ENCODE results near the gene SLC27A1.

Gene SLC27A1

DNA sequence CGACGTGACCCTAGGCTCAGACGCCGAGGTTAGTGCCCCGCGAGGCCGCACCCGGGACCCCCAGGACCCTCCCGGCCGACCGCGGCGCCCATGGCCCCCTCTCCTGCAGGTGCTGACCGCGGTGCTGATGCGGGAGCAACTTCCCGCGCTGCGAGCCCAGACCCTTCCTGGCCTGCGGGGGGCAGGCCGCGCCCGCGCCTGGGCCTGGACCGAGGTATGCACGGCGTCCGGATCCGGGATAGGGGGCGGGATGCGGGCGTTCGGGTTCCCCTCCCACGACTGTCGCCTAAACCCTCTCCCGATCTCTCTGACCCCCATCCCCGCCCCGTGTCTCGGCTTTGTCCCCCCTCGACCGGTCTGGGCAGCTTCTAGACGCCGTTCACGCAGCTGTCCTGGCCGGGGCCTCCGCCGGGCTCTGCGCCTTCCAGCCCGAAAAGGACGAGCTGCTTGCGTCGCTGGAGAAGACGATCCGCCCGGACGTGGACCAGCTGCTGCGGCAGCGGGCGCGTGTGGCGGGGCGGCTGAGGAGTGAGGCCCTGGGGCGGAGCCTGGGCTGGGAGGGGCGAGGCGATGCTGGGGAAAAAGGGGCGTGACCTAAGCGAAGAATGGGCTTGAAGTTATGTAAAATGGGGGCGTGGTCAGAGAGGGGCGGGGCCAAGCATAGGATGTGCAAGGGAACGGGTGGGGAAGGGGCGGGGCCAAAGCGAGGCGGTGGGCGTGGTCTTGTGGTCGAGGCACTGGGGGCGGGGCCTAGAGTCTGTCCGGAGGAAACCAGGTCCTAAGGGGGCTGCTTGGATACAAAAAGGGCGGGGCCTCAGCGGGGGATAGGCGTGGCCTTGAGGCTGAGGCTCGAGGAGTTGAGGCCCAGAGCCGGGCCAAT is 69.2 kb downstream of the SLC27A1 start (continued):
- TF ChIP-seq, protein P1, sequence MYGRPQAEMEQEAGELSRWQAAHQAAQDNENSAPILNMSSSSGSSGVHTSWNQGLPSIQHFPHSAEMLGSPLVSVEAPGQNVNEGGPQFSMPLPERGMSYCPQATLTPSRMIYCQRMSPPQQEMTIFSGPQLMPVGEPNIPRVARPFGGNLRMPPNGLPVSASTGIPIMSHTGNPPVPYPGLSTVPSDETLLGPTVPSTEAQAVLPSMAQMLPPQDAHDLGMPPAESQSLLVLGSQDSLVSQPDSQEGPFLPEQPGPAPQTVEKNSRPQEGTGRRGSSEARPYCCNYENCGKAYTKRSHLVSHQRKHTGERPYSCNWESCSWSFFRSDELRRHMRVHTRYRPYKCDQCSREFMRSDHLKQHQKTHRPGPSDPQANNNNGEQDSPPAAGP (tag by site-specific recombination; IDR thresholded peaks at IDR 0.05): peak; percentile 73
- TF ChIP-seq ZNF473 (tag by site-specific recombination; IDR thresholded peaks at IDR 0.05) (no peak), ZBTB7A (tag by site-specific recombination; IDR thresholded peaks at IDR 0.05; ENCODE audit: low read depth) (no peak), ZBTB8A (tag by site-specific recombination; IDR thresholded peaks at IDR 0.05) (peak; percentile 98), ZBTB1 (tag by site-specific recombination; IDR thresholded peaks at IDR 0.05) (0 out of 2 replicates have a peak, but pooled peaks have one; percentile 29), ZNF768 (tag by site-specific recombination; IDR thresholded peaks at IDR 0.05) (no peak), ZNF394 (tag by site-specific recombination; IDR thresholded peaks at IDR 0.05; ENCODE audit: borderline replicate concordance) (peak; percentile 29; the same call in 1 of the 2 replicates), ZBTB20 (tag by site-specific recombination; IDR thresholded peaks at IDR 0.05) (peak; percentile 57; the same call in 1 of the 2 replicates), ZNF202 (tag by site-specific recombination; IDR thresholded peaks at IDR 0.05; ENCODE audit: borderline replicate concordance) (no peak)
- TF ChIP-seq, protein P2, sequence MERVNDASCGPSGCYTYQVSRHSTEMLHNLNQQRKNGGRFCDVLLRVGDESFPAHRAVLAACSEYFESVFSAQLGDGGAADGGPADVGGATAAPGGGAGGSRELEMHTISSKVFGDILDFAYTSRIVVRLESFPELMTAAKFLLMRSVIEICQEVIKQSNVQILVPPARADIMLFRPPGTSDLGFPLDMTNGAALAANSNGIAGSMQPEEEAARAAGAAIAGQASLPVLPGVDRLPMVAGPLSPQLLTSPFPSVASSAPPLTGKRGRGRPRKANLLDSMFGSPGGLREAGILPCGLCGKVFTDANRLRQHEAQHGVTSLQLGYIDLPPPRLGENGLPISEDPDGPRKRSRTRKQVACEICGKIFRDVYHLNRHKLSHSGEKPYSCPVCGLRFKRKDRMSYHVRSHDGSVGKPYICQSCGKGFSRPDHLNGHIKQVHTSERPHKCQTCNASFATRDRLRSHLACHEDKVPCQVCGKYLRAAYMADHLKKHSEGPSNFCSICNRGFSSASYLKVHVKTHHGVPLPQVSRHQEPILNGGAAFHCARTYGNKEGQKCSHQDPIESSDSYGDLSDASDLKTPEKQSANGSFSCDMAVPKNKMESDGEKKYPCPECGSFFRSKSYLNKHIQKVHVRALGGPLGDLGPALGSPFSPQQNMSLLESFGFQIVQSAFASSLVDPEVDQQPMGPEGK (tag by site-specific recombination; IDR thresholded peaks at IDR 0.05): peak; percentile 77

DNA sequence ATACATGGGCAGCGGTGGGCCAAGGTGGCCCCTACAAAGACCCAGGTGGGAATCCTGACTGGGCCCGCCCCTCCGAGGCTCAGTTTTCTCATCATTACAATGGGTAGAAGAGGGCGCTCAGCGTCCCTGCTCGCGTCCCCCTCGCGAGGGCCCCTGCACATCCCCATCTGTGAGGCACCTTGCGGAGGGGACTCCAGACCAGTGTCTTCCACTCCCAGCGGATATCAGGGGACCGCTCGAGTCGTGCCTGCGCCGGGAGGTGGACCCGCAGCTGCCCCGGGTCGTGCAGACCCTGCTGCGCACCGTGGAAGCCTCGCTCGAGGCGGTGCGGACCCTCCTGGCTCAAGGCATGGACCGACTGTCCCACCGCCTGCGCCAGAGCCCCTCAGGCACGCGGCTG is 69.8 kb downstream of the SLC27A1 start:
- no peaks in the 10 kb centered on the region for H3K4me1 ChIP-seq (ENCODE audit: control insufficient read depth, insufficient read depth, low read length)
- H3K36me3 ChIP-seq (ENCODE audit: control insufficient read depth in 2 of 2, insufficient read depth in 1 of 2, low read length in 2 of 2): no peaks in the 10 kb centered on the region
- POLR2A ChIA-PET: interaction anchor here (1.6 kb wide), 1 partner anchor 29 kb away, joined by 4 read pairs; the partner anchor contains the start of gene PGLS
- H3K4me3 ChIP-seq (ENCODE audit: low read depth, low read length): no peak overlapping the region
- H3K9me3 ChIP-seq (ENCODE audit: control insufficient read depth, insufficient read depth, low read depth, low read length): no peaks in the 10 kb centered on the region
- H3K27ac ChIP-seq (ENCODE audit: extremely low read depth, low read depth, low read length): no peak overlapping the region
- CTCF ChIA-PET: no interaction called here
- TF ChIP-seq ZNF600 (tag by site-specific recombination; IDR thresholded peaks at IDR 0.05) (no peak), ZNF114 (tag by site-specific recombination; IDR thresholded peaks at IDR 0.05) (no peak), TRIM28 (IDR thresholded peaks at IDR 0.05; ENCODE audit: borderline replicate concordance, low read length) (no peak), ZNF366 (tag by site-specific recombination; conservative IDR thresholded peaks at IDR 0.05) (no peak), SALL2 (tag by site-specific recombination; IDR thresholded peaks at IDR 0.05; ENCODE audit: borderline replicate concordance) (no peak), ZSCAN30 (tag by site-specific recombination; IDR thresholded peaks at IDR 0.05) (0 out of 2 replicates have a peak, but pooled peaks have one; percentile 14), ZNF404 (tag by site-specific recombination; IDR thresholded peaks at IDR 0.05) (no peak), ZNF624 (tag by site-specific recombination; IDR thresholded peaks at IDR 0.05) (no peak), ZFHX2 (tag by site-specific recombination; conservative IDR thresholded peaks at IDR 0.05) (0 out of 2 replicates have a peak, but pooled peaks have one; percentile 10), OSR2 (tag by site-specific recombination; IDR thresholded peaks at IDR 0.05) (no peak)
- TF ChIP-seq, protein P3, sequence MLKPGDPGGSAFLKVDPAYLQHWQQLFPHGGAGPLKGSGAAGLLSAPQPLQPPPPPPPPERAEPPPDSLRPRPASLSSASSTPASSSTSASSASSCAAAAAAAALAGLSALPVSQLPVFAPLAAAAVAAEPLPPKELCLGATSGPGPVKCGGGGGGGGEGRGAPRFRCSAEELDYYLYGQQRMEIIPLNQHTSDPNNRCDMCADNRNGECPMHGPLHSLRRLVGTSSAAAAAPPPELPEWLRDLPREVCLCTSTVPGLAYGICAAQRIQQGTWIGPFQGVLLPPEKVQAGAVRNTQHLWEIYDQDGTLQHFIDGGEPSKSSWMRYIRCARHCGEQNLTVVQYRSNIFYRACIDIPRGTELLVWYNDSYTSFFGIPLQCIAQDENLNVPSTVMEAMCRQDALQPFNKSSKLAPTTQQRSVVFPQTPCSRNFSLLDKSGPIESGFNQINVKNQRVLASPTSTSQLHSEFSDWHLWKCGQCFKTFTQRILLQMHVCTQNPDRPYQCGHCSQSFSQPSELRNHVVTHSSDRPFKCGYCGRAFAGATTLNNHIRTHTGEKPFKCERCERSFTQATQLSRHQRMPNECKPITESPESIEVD (tag by site-specific recombination; IDR thresholded peaks at IDR 0.05): no peak
- TF ChIP-seq, protein P4, sequence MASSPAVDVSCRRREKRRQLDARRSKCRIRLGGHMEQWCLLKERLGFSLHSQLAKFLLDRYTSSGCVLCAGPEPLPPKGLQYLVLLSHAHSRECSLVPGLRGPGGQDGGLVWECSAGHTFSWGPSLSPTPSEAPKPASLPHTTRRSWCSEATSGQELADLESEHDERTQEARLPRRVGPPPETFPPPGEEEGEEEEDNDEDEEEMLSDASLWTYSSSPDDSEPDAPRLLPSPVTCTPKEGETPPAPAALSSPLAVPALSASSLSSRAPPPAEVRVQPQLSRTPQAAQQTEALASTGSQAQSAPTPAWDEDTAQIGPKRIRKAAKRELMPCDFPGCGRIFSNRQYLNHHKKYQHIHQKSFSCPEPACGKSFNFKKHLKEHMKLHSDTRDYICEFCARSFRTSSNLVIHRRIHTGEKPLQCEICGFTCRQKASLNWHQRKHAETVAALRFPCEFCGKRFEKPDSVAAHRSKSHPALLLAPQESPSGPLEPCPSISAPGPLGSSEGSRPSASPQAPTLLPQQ (tag by site-specific recombination; IDR thresholded peaks at IDR 0.05): no peak
